VCaP (cell line): ENCODE data around the gene CCDC82.

Experiments
- H3K27ac ChIP-seq: fragments of 450-650 bp; 2 replicates; pipeline ENCODE4 v1.5.1; 2017
- CTCF ChIP-seq: fragments of 450-650 bp; conservative IDR thresholded peaks from 2 replicates; pipeline ENCODE4 v1.5.1; 2017; ENCODE audit warnings: mild to moderate bottlenecking, moderate library complexity

Gene CCDC82

GRCh38 chr11:96306071-96306470 is 83.6 kb downstream of the CCDC82 start:
- no peak for TF ChIP-seq CTCF
- H3K27ac ChIP-seq, result peak overlapping the region; percentile 84

- TF ChIP-seq CTCF, result no peak
- no peak overlapping the region for H3K27ac ChIP-seq
Measured at GRCh38 chr11:96303980-96304379, 85.7 kb downstream of the CCDC82 start.

- TF ChIP-seq CTCF, result no peak
- H3K27ac ChIP-seq, result no peak overlapping the region
Measured at GRCh38 chr11:96303064-96303463, 86.6 kb downstream of the CCDC82 start.
